ENCODE results near the gene HNRNPM.
A peak's percentile ranks its signal among the peaks of the same experiment; 100 is the strongest.

The HNRNPM gene

DNA sequence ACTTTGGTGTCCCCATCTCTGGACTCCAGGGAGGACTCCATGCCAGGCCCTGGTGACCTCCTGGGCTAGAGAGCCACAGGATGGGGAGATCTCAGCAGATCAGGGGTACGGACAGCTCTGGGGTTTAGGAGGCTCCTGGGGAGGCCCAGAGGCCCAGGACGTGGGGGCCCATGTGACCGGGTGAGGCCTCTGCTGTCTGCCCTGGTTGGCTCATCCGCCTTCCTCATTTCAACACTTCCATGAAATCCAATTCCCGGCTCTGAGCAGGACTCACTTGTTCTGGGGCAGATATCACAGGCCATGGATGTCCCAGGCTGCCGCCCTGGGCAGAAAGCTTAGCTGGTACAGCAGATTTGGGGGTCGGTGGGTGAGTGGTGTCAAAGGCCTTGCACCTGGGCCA, 58.7 kb downstream of the HNRNPM start:
- H3K27me3 ChIP-seq: no peaks in the 10 kb centered on the region
- H3K27ac ChIP-seq: no peak overlapping the region
- no peaks in the 10 kb centered on the region for H3K9me3 ChIP-seq
- no peak for DNase-seq
- H3K4me3 ChIP-seq: no peak overlapping the region
- H3K4me1 ChIP-seq: peaks cover 0 to 16% (median 15%) of the 10 kb centered on the region in 4 donors
- TF ChIP-seq, protein P1, sequence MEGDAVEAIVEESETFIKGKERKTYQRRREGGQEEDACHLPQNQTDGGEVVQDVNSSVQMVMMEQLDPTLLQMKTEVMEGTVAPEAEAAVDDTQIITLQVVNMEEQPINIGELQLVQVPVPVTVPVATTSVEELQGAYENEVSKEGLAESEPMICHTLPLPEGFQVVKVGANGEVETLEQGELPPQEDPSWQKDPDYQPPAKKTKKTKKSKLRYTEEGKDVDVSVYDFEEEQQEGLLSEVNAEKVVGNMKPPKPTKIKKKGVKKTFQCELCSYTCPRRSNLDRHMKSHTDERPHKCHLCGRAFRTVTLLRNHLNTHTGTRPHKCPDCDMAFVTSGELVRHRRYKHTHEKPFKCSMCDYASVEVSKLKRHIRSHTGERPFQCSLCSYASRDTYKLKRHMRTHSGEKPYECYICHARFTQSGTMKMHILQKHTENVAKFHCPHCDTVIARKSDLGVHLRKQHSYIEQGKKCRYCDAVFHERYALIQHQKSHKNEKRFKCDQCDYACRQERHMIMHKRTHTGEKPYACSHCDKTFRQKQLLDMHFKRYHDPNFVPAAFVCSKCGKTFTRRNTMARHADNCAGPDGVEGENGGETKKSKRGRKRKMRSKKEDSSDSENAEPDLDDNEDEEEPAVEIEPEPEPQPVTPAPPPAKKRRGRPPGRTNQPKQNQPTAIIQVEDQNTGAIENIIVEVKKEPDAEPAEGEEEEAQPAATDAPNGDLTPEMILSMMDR (IDR thresholded peaks at IDR 0.05): no peak
- intact Hi-C loops (cut with DNase I; ENCODE audit: low total_unique reads): loop anchor here (10.0 kb wide), 1 partner anchor 239 kb away; no protein-coding TSS in a partner anchor
- peaks cover 0 to 1% (median 0%) of the 10 kb centered on the region in 3 donors for H3K36me3 ChIP-seq

DNA sequence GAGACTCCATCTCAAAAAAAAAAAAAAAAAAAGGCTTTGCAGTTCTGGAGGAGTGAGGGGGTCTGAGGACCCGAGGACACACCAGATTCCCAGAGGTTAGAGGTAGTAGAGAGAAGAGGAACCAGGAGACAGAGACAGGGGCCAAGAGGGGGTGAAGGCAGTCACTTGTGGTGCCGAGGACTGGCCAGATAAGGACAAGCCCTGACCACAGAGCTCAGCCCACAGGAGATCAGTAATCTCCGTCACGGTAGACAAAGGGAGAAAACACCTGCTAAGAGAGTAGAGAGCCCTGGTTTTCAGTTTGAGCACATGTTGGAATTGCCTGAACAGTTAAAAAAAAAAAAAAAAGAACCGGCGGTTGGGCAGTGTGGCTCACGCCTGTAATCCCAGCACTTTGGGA, 59.4 kb downstream of the HNRNPM start:
- intact Hi-C loops (cut with DNase I; ENCODE audit: low total_unique reads): loop anchor here (10.0 kb wide), 1 partner anchor 239 kb away; no protein-coding TSS in a partner anchor
- Histone ChIP-seq H3K4me1 (peaks cover 0 to 16% (median 15%) of the 10 kb centered on the region in 4 donors), H3K27ac (no peak overlapping the region)

DNA sequence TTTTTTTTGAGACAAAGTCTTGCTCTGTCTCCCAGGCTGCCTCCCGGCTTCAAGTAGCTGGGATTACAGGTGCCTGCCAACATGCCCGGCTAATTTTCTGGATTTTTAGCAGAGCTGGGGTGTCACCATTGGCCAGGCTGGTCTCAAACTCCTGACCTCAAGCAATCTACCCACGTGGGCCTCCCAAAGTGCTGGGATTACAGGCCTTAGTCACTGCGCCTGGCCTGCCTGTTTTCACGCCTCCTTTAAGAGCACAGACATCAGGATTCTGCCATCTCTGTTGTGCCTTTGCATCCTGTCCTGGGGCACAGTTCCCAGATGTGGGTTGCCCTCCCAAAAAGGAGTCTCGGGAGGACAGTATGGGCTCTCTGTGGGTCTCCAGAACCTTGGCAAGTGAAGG, 60.1 kb downstream of the HNRNPM start:
- DNase-seq: no peak

More for the DNA sequence above, 59.4 kb downstream of the HNRNPM start:
- H3K27me3 ChIP-seq: no peaks in the 10 kb centered on the region
- H3K9me3 ChIP-seq: no peaks in the 10 kb centered on the region
- no peak for DNase-seq
- no peak overlapping the region for H3K4me3 ChIP-seq
- H3K36me3 ChIP-seq: peaks cover 0 to 6% (median 0%) of the 10 kb centered on the region in 3 donors
- TF ChIP-seq, protein P1 (IDR thresholded peaks at IDR 0.05): no peak

DNA sequence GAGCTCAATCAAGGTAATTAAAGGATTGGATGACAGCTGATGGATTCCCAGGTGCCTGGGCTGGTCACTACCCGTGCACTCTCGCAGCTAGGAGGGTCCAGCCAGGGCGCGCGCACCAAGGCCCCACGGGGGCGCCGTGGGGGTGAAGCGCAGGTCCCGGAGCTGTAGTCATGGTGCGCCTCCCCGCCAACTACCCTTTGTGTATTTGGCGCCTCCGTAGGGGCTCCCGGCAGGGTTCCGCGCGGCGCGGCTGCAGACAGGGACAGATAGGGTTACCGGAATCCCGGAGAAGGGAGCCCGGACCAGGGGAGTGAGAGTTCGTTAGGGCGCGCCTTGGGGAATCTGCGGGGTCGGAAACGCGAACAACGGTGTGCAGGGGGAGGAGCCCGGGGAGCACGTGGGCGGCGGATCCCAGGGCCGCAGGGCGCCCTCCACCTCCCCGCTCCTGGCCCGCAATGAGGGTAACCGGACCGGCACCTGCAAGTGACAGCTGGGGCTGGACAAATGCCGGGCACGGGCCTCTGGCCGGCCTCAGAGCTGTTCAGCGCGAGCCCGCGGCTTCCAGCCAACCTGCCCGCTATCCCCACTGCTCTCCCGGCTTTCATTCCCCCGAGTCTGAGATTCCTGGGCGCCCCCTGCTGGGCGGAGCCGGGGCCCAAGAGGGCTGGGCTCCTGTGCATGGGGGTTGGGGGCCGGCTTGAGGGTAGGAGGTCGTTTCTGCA, 61.1 kb downstream of the HNRNPM start:
- H3K4me1 ChIP-seq: peaks cover 0 to 16% (median 15%) of the 10 kb centered on the region in 4 donors
- peak overlapping the region in 1 of 2 donors; percentile 22 for H3K27ac ChIP-seq
- no peaks in the 10 kb centered on the region for H3K27me3 ChIP-seq
- H3K9me3 ChIP-seq: no peaks in the 10 kb centered on the region
- DNase-seq: peak; percentile 72 to 86
- H3K36me3 ChIP-seq: peaks cover 0 to 22% (median 0%) of the 10 kb centered on the region in 3 donors
- peak overlapping the region; percentile 51 to 61 for H3K4me3 ChIP-seq
- TF ChIP-seq, protein P1 (IDR thresholded peaks at IDR 0.05): peak; percentile 85 to 86
- intact Hi-C loops (cut with DNase I; ENCODE audit: low total_unique reads): loop anchor here (10.0 kb wide), 1 partner anchor 241 kb away; no protein-coding TSS in a partner anchor

More for the DNA sequence above, 60.1 kb downstream of the HNRNPM start:
- no peak overlapping the region for H3K27ac ChIP-seq
- TF ChIP-seq, protein P1 (IDR thresholded peaks at IDR 0.05): no peak
- no peak overlapping the region for H3K4me3 ChIP-seq
- H3K9me3 ChIP-seq: no peaks in the 10 kb centered on the region
- peaks cover 0 to 16% (median 15%) of the 10 kb centered on the region in 4 donors for H3K4me1 ChIP-seq
- no peaks in the 10 kb centered on the region for H3K27me3 ChIP-seq
- H3K36me3 ChIP-seq: peaks cover 0 to 13% (median 0%) of the 10 kb centered on the region in 3 donors
- intact Hi-C loops (cut with DNase I; ENCODE audit: low total_unique reads): loop anchor here (10.0 kb wide), 1 partner anchor 240 kb away; no protein-coding TSS in a partner anchor

DNA sequence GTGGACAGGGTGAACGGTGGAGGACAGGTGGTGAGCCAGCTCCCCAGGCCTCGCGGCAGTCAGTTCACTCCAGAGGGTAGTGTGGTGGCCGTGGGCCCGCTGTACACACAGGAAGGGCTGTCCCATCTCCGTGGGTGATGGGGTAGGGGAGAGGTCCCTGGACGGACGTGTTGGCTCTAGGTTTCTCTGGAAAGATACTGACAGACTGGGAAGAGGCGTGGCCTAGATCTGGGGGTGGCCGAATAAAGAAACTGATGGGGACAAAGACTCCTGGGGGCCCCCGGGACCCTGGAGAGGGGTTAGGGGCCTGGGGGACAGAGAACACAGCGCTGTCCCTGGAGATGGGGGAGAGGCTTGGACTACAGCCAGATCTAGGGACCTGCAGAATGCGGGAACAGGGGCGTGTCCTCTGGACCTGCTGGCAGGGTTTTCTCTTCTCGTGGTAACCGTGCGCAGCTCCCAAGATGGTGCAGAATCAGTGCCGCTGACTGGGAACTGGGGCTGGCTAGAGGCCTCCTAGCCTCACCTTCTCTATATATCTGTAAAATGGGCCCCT, 61.7 kb downstream of the HNRNPM start:
- Histone ChIP-seq H3K27me3 (no peaks in the 10 kb centered on the region), H3K4me1 (peaks cover 0 to 18% (median 16%) of the 10 kb centered on the region in 4 donors), H3K9me3 (no peaks in the 10 kb centered on the region), H3K27ac (peak overlapping the region in 1 of 2 donors; percentile 22), H3K4me3 (peak overlapping the region; percentile 51 to 61), H3K36me3 (peaks cover 0 to 28% (median 0%) of the 10 kb centered on the region in 3 donors)
- intact Hi-C loops (cut with DNase I; ENCODE audit: low total_unique reads): loop anchor here (10.0 kb wide), 1 partner anchor 242 kb away; no protein-coding TSS in a partner anchor
- TF ChIP-seq, protein P1 (IDR thresholded peaks at IDR 0.05): no peak
- no peak for DNase-seq

Measured in tibial artery (tissue), 4 donors.